CD4-positive, alpha-beta memory T cell (primary cell): ENCODE measurements around the gene PTPRM. TPM values are rescaled to one million over a fixed set of nuclear protein-coding genes. Genes with fewer than 3 reads are reported as not detected.

ENCODE experiments used
- CTCF ChIA-PET: fragments of 350-600 bp; sonication (Branson Sonifier 250); formaldehyde crosslinking; loops from one replicate; lab custom pipeline; 2021; ENCODE audit warnings: inconsistent platforms; ENCODE audit not compliant: partially characterized antibody; lab: Charles Lee
- POLR2A ChIA-PET: fragments of 350-600 bp; sonication (Branson Sonifier 250); formaldehyde crosslinking; loops from one replicate; lab custom pipeline; 2021; ENCODE audit not compliant: partially characterized antibody; lab: Charles Lee
- DNase-seq, 5 donors: peaks; one replicate each; pipeline versions ENCODE4 v3.0.0 to v3.0.0-alpha.2; 2020 to 2022; ENCODE audit warnings: mixed read lengths in 1 of 5
- H3K27ac ChIP-seq: one replicate; pipeline ENCODE4 v1.7.0; 2013; ENCODE audit warnings: low read depth, low read length
- H3K27me3 ChIP-seq: 2 replicates; pipeline ENCODE4 v1.7.0; 2013; ENCODE audit warnings: mild to moderate bottlenecking, low read length, moderate library complexity; ENCODE audit not compliant: insufficient read depth
- H3K36me3 ChIP-seq: 2 replicates; pipeline ENCODE4 v1.7.0; 2013; ENCODE audit warnings: mild to moderate bottlenecking, low read length, moderate library complexity; ENCODE audit not compliant: insufficient read depth
- H3K4me1 ChIP-seq: 2 replicates; pipeline ENCODE4 v1.7.0; 2013; ENCODE audit warnings: mild to moderate bottlenecking, low read length, moderate library complexity; ENCODE audit not compliant: insufficient read depth
- H3K4me3 ChIP-seq, 2 donors: one replicate each; pipeline ENCODE4 v1.7.0; 2013; ENCODE audit warnings: low read length in 2 of 2, mild to moderate bottlenecking in 1 of 2
- H3K9me3 ChIP-seq, 2 donors: one replicate each; pipeline ENCODE4 v1.7.0; 2013; ENCODE audit warnings: low read length in 2 of 2, control low read depth in 1 of 2; ENCODE audit not compliant: control insufficient read depth in 1 of 2
- H3K27ac Mint-ChIP-seq, 7 donors: one replicate each; pipeline ENCODE4 v1.8.0; 2020 to 2021; ENCODE audit warnings: mixed read lengths in 7 of 7, mild to moderate bottlenecking in 6 of 7, inconsistent platforms in 3 of 7, moderate library complexity in 3 of 7
- H3K27me3 Mint-ChIP-seq, 2 donors: one replicate each; pipeline ENCODE4 v1.8.0; 2020 to 2021; ENCODE audit warnings: mixed read lengths in 2 of 2
- H3K36me3 Mint-ChIP-seq, 2 donors: one replicate each; pipeline ENCODE4 v1.8.0; 2020 to 2021; ENCODE audit warnings: mixed read lengths in 2 of 2, inconsistent platforms in 1 of 2, mild to moderate bottlenecking in 1 of 2
- H3K4me1 Mint-ChIP-seq, 4 donors: one replicate each; pipeline ENCODE4 v1.8.0; 2020 to 2021; ENCODE audit warnings: mixed read lengths in 4 of 4, mild to moderate bottlenecking in 1 of 4
- H3K4me3 Mint-ChIP-seq, 8 donors: one replicate each; pipeline ENCODE4 v1.8.0; 2020 to 2021; ENCODE audit warnings: mixed read lengths in 8 of 8, mild to moderate bottlenecking in 7 of 8, moderate library complexity in 6 of 8, inconsistent platforms in 3 of 8
- H3K9me3 Mint-ChIP-seq, 8 donors: one replicate each; pipeline ENCODE4 v1.8.0; 2020 to 2021; ENCODE audit warnings: mixed read lengths in 8 of 8, mild to moderate bottlenecking in 5 of 8, inconsistent platforms in 3 of 8, moderate library complexity in 1 of 8
- intact Hi-C: fragments of 100-400 bp; cut with micrococcal nuclease; formaldehyde crosslinking; loops from one replicate; pipeline ENCODE4 v1.15.1; 2023
- polyA plus RNA-seq, 2 donors: library from polyadenylated mRNA; unstranded; fragments of 300-500 nt; fragmentation: Illumina TruSeq; gene quantifications; one replicate each; pipeline ENCODE4 v1.2.3, GENCODE V29; 2021
- total RNA-seq, 2 experiments: library from RNA; stranded (reverse); gene quantifications; one replicate each; pipeline ENCODE4 v1.2.3, GENCODE V29; 2021

The PTPRM gene
- total and polyA plus RNA-seq, 4 experiments from 2014 or later, result 6.7 to 20.1 (median 12.9) TPM

GRCh38 chr18:7618891-7619442 lies 51.9 kb downstream of the PTPRM start:
- H3K27me3 ChIP-seq, result no peaks in the 10 kb centered on the region
- H3K9me3 Mint-ChIP-seq, result peaks cover 0 to under 1% (median 0%) of the 10 kb centered on the region in 8 donors
- no peaks in the 10 kb centered on the region for H3K27me3 Mint-ChIP-seq
- no peak overlapping the region for H3K4me3 Mint-ChIP-seq
- intact Hi-C loops, result no loop called here
- H3K36me3 Mint-ChIP-seq, result no peaks in the 10 kb centered on the region
- no peaks in the 10 kb centered on the region for H3K36me3 ChIP-seq
- no peak overlapping the region for H3K27ac Mint-ChIP-seq
- POLR2A ChIA-PET, result no interaction called here
- DNase-seq, result no peak
- no peaks in the 10 kb centered on the region for H3K4me1 ChIP-seq
- H3K9me3 ChIP-seq, result no peaks in the 10 kb centered on the region
- no peak overlapping the region for H3K27ac ChIP-seq
- no peak overlapping the region for H3K4me3 ChIP-seq
- CTCF ChIA-PET, result no interaction called here
- H3K4me1 Mint-ChIP-seq, result peaks cover 0 to 4% (median under 1%) of the 10 kb centered on the region in 4 donors

GRCh38 chr18:7619676-7620075 lies 52.6 kb downstream of the PTPRM start:
- DNase-seq, result no peak
- Histone ChIP-seq H3K27me3 (no peaks in the 10 kb centered on the region), H3K27ac (no peak overlapping the region), H3K4me3 (no peak overlapping the region), H3K36me3 (no peaks in the 10 kb centered on the region), H3K9me3 (no peaks in the 10 kb centered on the region), H3K4me1 (no peaks in the 10 kb centered on the region)
- Mint-ChIP-seq H3K9me3 (no peaks in the 10 kb centered on the region), H3K36me3 (no peaks in the 10 kb centered on the region), H3K4me3 (no peak overlapping the region), H3K27ac (no peak overlapping the region), H3K27me3 (no peaks in the 10 kb centered on the region), H3K4me1 (peaks cover 0 to 4% (median under 1%) of the 10 kb centered on the region in 4 donors)
- ChIA-PET POLR2A (no interaction called here), CTCF (no interaction called here)
- intact Hi-C loops, result no loop called here

- H3K9me3 ChIP-seq, result no peaks in the 10 kb centered on the region
- H3K4me1 ChIP-seq, result no peaks in the 10 kb centered on the region
- no peaks in the 10 kb centered on the region for H3K27me3 Mint-ChIP-seq
- no peak overlapping the region for H3K27ac Mint-ChIP-seq
- H3K4me3 Mint-ChIP-seq, result no peak overlapping the region
- H3K27ac ChIP-seq, result no peak overlapping the region
- H3K9me3 Mint-ChIP-seq, result no peaks in the 10 kb centered on the region
- ChIA-PET POLR2A (no interaction called here), CTCF (no interaction called here)
- no peak for DNase-seq
- H3K36me3 Mint-ChIP-seq, result no peaks in the 10 kb centered on the region
- peaks cover 0 to 2% (median 0%) of the 10 kb centered on the region in 4 donors for H3K4me1 Mint-ChIP-seq
- no peak overlapping the region for H3K4me3 ChIP-seq
- H3K36me3 ChIP-seq, result no peaks in the 10 kb centered on the region
- intact Hi-C loops, result no loop called here
- no peaks in the 10 kb centered on the region for H3K27me3 ChIP-seq
Observed at GRCh38 chr18:7622721-7623120, 55.6 kb downstream of the PTPRM start.

- no peak for DNase-seq
- ChIA-PET CTCF (no interaction called here), POLR2A (no interaction called here)
Observed at GRCh38 chr18:7623681-7624080, 56.6 kb downstream of the PTPRM start.

GRCh38 chr18:7624697-7625096 lies 57.6 kb downstream of the PTPRM start:
- Histone ChIP-seq H3K4me1 (no peaks in the 10 kb centered on the region), H3K4me3 (no peak overlapping the region), H3K9me3 (no peaks in the 10 kb centered on the region), H3K27me3 (no peaks in the 10 kb centered on the region), H3K36me3 (no peaks in the 10 kb centered on the region), H3K27ac (no peak overlapping the region)
- intact Hi-C loops, result no loop called here
- no peaks in the 10 kb centered on the region for H3K36me3 Mint-ChIP-seq
- H3K9me3 Mint-ChIP-seq, result peaks cover 0 to 2% (median 0%) of the 10 kb centered on the region in 8 donors
- CTCF ChIA-PET, result no interaction called here
- DNase-seq, result no peak
- H3K4me3 Mint-ChIP-seq, result no peak overlapping the region
- H3K27ac Mint-ChIP-seq, result no peak overlapping the region
- H3K27me3 Mint-ChIP-seq, result peaks cover 0 to 1% of the 10 kb centered on the region in 2 donors
- no peaks in the 10 kb centered on the region for H3K4me1 Mint-ChIP-seq
- POLR2A ChIA-PET, result no interaction called here

More at GRCh38 chr18:7623681-7624080, 56.6 kb downstream of the PTPRM start:
- Histone ChIP-seq H3K36me3 (no peaks in the 10 kb centered on the region), H3K4me1 (no peaks in the 10 kb centered on the region), H3K9me3 (no peaks in the 10 kb centered on the region), H3K27me3 (no peaks in the 10 kb centered on the region), H3K4me3 (no peak overlapping the region), H3K27ac (no peak overlapping the region)
- peaks cover 0 to 2% (median 0%) of the 10 kb centered on the region in 4 donors for H3K4me1 Mint-ChIP-seq
- no peak overlapping the region for H3K4me3 Mint-ChIP-seq
- no peak overlapping the region for H3K27ac Mint-ChIP-seq
- intact Hi-C loops, result no loop called here
- no peaks in the 10 kb centered on the region for H3K27me3 Mint-ChIP-seq
- H3K9me3 Mint-ChIP-seq, result no peaks in the 10 kb centered on the region
- H3K36me3 Mint-ChIP-seq, result no peaks in the 10 kb centered on the region

GRCh38 chr18:7626175-7626921 lies 59.2 kb downstream of the PTPRM start:
- POLR2A ChIA-PET, result no interaction called here

GRCh38 chr18:7626922-7627440 lies 59.9 kb downstream of the PTPRM start:
- ChIA-PET CTCF (no interaction called here), POLR2A (interaction anchor here (1.1 kb wide), 1 partner anchor 15 kb away, joined by 3 read pairs; no protein-coding TSS in a partner anchor)
- no peak overlapping the region for H3K4me3 ChIP-seq
- H3K36me3 ChIP-seq, result no peaks in the 10 kb centered on the region
- no peak for DNase-seq
- no peaks in the 10 kb centered on the region for H3K27me3 ChIP-seq
- intact Hi-C loops, result no loop called here
- no peaks in the 10 kb centered on the region for H3K36me3 Mint-ChIP-seq
- H3K27ac ChIP-seq, result no peak overlapping the region
- H3K27me3 Mint-ChIP-seq, result peaks cover 0 to 1% of the 10 kb centered on the region in 2 donors
- H3K27ac Mint-ChIP-seq, result no peak overlapping the region
- H3K9me3 ChIP-seq, result no peaks in the 10 kb centered on the region
- no peak overlapping the region for H3K4me3 Mint-ChIP-seq
- no peaks in the 10 kb centered on the region for H3K4me1 Mint-ChIP-seq
- no peaks in the 10 kb centered on the region for H3K4me1 ChIP-seq
- H3K9me3 Mint-ChIP-seq, result peaks cover 0 to 7% (median 0%) of the 10 kb centered on the region in 8 donors

More at GRCh38 chr18:7626175-7626921, 59.2 kb downstream of the PTPRM start:
- H3K36me3 Mint-ChIP-seq, result no peaks in the 10 kb centered on the region
- no peak overlapping the region for H3K27ac ChIP-seq
- no peaks in the 10 kb centered on the region for H3K4me1 ChIP-seq
- no peak overlapping the region for H3K27ac Mint-ChIP-seq
- H3K4me1 Mint-ChIP-seq, result no peaks in the 10 kb centered on the region
- H3K36me3 ChIP-seq, result no peaks in the 10 kb centered on the region
- no peaks in the 10 kb centered on the region for H3K27me3 ChIP-seq
- no peaks in the 10 kb centered on the region for H3K9me3 ChIP-seq
- intact Hi-C loops, result no loop called here
- CTCF ChIA-PET, result no interaction called here
- no peak for DNase-seq
- H3K27me3 Mint-ChIP-seq, result peaks cover 0 to 1% of the 10 kb centered on the region in 2 donors
- H3K9me3 Mint-ChIP-seq, result peaks cover 0 to 7% (median 0%) of the 10 kb centered on the region in 8 donors
- no peak overlapping the region for H3K4me3 ChIP-seq
- H3K4me3 Mint-ChIP-seq, result no peak overlapping the region
